K562 (cell line): ENCODE data around the gene MEI4. TPM values are rescaled to one million over a fixed set of nuclear protein-coding genes. Genes with fewer than 3 reads are reported as not detected.

Experiments
- ATAC-seq: fragments of 200-7000 bp; cut with Tn5 transposase; 3 replicates; pipeline ENCODE4 v1.9.1; 2020; ENCODE audit warnings: moderate library complexity
- BruUV-seq: library from RNA; stranded (reverse); fragments of 400-500 nt; replicated peaks from 2 replicates; lab custom pipeline; 2021; lab: Mats Ljungman, UMichigan
- CTCF ChIA-PET: fragments of 300-600 bp; formaldehyde crosslinking; extraction: SDS; loops from one replicate; lab custom pipeline; 2021; ENCODE audit warnings: low intra/inter-chr PET ratio; lab: Yijun Ruan, JAX
- POLR2A ChIA-PET: fragments of 300-600, 350-650 bp; sonication (Branson Sonifier 250); formaldehyde crosslinking; extraction: SDS; loops from one replicate; lab custom pipeline; 2021; ENCODE audit warnings: antibody characterized with exemption, inconsistent platforms; lab: Yijun Ruan, JAX
- DNase-seq, 4 experiments: peaks; one replicate each; pipeline versions ENCODE4 v3.0.0 to v3.0.0-alpha.2; 2011 to 2018; ENCODE audit warnings: low spot score in 3 of 4, mixed read lengths in 3 of 4; ENCODE audit errors: extremely low read depth in 1 of 4
- FAIRE-seq: peaks from 2 replicates; lab custom pipeline; 2011; peaks lifted over from hg19 to GRCh38; lab: Jason Lieb, UNC
- H2AFZ ChIP-seq: 2 replicates; pipeline ENCODE4 v1.6.0; 2011; ENCODE audit warnings: low read depth, low read length, control low read depth, inconsistent platforms
- H3K27ac ChIP-seq: fragments of 200-600 bp; 3 replicates; pipeline ENCODE4 v1.8.0; 2011; ENCODE audit warnings: low read depth, mild to moderate bottlenecking, control low read depth, inconsistent platforms, low read length, moderate library complexity, mixed read lengths; ENCODE audit errors: extremely low read depth
- H3K27me3 ChIP-seq, 2 experiments: fragments of 300-600 bp in 1 of 2; 2 replicates in 1 of 2; 3 replicates in 1 of 2; pipeline versions ENCODE4 v1.6.0 to v1.8.0; 2011; ENCODE audit warnings: inconsistent platforms in 2 of 2, low read length in 2 of 2, mild to moderate bottlenecking in 1 of 2, mixed read lengths in 1 of 2, moderate library complexity in 1 of 2; ENCODE audit not compliant: control insufficient read depth in 2 of 2, insufficient read depth in 2 of 2
- H3K36me3 ChIP-seq: fragments of 300-600 bp; 3 replicates; pipeline ENCODE4 v1.8.0; 2011; ENCODE audit warnings: mild to moderate bottlenecking, low read length, inconsistent platforms; ENCODE audit not compliant: control insufficient read depth, insufficient read depth
- H3K4me1 ChIP-seq, 2 experiments: fragments of 200-600 bp in 1 of 2; replicated peaks in 1 of 2; 2 replicates in 1 of 2; 3 replicates in 1 of 2; pipeline versions ENCODE4 v1.5.1 to v1.8.0; 2011; ENCODE audit warnings: inconsistent platforms in 2 of 2, low read length in 2 of 2, mild to moderate bottlenecking in 1 of 2, mixed read lengths in 1 of 2, moderate library complexity in 1 of 2; ENCODE audit not compliant: control insufficient read depth in 2 of 2, insufficient read depth in 2 of 2
- H3K4me2 ChIP-seq: 2 replicates; pipeline ENCODE4 v1.6.1; 2011; ENCODE audit warnings: low read length, control low read depth, inconsistent platforms, mixed read lengths; ENCODE audit not compliant: insufficient read depth
- H3K4me3 ChIP-seq: fragments of 200-600 bp; sonication (generic), shearing (Covaris generic); 2 replicates; pipeline ENCODE4 v1.5.1; 2016; ENCODE audit warnings: control low read depth, inconsistent platforms
- H3K79me2 ChIP-seq: fragments of 200-600 bp; 3 replicates; pipeline ENCODE4 v1.8.0; 2011; ENCODE audit warnings: low read length, inconsistent platforms; ENCODE audit not compliant: control insufficient read depth, insufficient read depth
- H3K9ac ChIP-seq, 2 experiments: 2 replicates each; pipeline versions ENCODE4 v1.6.0 to v1.6.1; 2011; ENCODE audit warnings: low read depth in 2 of 2, low read length in 2 of 2, control low read depth in 1 of 2, inconsistent platforms in 1 of 2, mild to moderate bottlenecking in 1 of 2, mixed read lengths in 1 of 2; ENCODE audit not compliant: insufficient read depth in 1 of 2
- H3K9me1 ChIP-seq: one replicate; pipeline ENCODE4 v1.6.0; 2011; ENCODE audit warnings: inconsistent platforms, mild to moderate bottlenecking, low read length, moderate library complexity; ENCODE audit not compliant: control insufficient read depth, insufficient read depth
- H3K9me3 ChIP-seq: replicated peaks from 2 replicates; pipeline ENCODE4 v1.5.1; 2011; ENCODE audit warnings: low read depth, low read length, inconsistent platforms; ENCODE audit not compliant: control insufficient read depth, insufficient read depth
- H4K20me1 ChIP-seq: replicated peaks from 2 replicates; pipeline ENCODE4 v1.6.1; 2011; ENCODE audit warnings: low read length, inconsistent platforms, mixed read lengths; ENCODE audit not compliant: control insufficient read depth, insufficient read depth
- CREB3 ChIP-seq: fragments of 450-650 bp; conservative IDR thresholded peaks from 2 replicates; pipeline ENCODE4 v1.6.1; 2016; ENCODE audit warnings: missing genetic modification characterization, low read depth, mild to moderate bottlenecking, missing compliant biosample characterization, moderate library complexity
- L3MBTL2 ChIP-seq: fragments of 450-650 bp; IDR thresholded peaks from 2 replicates; pipeline ENCODE4 v1.6.1; 2016; ENCODE audit warnings: mild to moderate bottlenecking, moderate library complexity
- NR2C2 ChIP-seq, 2 experiments: fragments of 200-800 bp in 1 of 2; sonication (Bioruptor generic) in 1 of 2; sonication (generic) in 1 of 2; formaldehyde crosslinking in 1 of 2; IDR thresholded peaks; 2 replicates each; pipeline versions ENCODE4 v1.6.1 to v1.8.0; 2016 to 2022; ENCODE audit warnings: mild to moderate bottlenecking in 1 of 2, missing compliant biosample characterization in 1 of 2, missing genetic modification characterization in 1 of 2, missing genetic modification reagents in 1 of 2
- PRDM10 ChIP-seq: fragments of 450-650 bp; IDR thresholded peaks from 2 replicates; pipeline ENCODE4 v1.6.1; 2018; ENCODE audit not compliant: partially characterized antibody
- SAP30 ChIP-seq: fragments of 200-600 bp; sonication (generic); IDR thresholded peaks from 2 replicates; pipeline ENCODE4 v1.6.1; 2012; ENCODE audit warnings: borderline replicate concordance, low read depth, mild to moderate bottlenecking, moderate library complexity, low read length, control low read depth, inconsistent platforms; ENCODE audit not compliant: insufficient read depth, poor library complexity, severe bottlenecking
- TRIM24 ChIP-seq, 2 experiments: fragments of 450-650 bp; IDR thresholded peaks; 2 replicates each; pipeline ENCODE4 v1.6.1; 2016
- ZBTB7A ChIP-seq: IDR thresholded peaks from 2 replicates; pipeline ENCODE4 v1.6.1; 2011; ENCODE audit warnings: low read depth, mild to moderate bottlenecking, low read length, moderate library complexity, borderline replicate concordance; ENCODE audit not compliant: control insufficient read depth
- ZNF253 ChIP-seq: fragments of 250-450 bp; sonication (Bioruptor Pico); conservative IDR thresholded peaks from 2 replicates; pipeline ENCODE4 v1.6.1; 2021; ENCODE audit warnings: mild to moderate bottlenecking
- ZNF76 ChIP-seq: fragments of 250-450 bp; sonication (Bioruptor Pico); IDR thresholded peaks from 2 replicates; pipeline ENCODE4 v1.4.0; 2020; ENCODE audit warnings: mild to moderate bottlenecking, moderate library complexity, borderline replicate concordance
- ZNF79 ChIP-seq: fragments of 250-450 bp; sonication (Bioruptor Pico); IDR thresholded peaks from 2 replicates; pipeline ENCODE4 v1.4.0; 2020; ENCODE audit warnings: low read depth, mild to moderate bottlenecking, moderate library complexity
- whole genome bisulfite sequencing: fragments of 100-300 bp; shearing (Covaris generic); methylation state at CpG from one replicate; pipeline ENCODE4 v1.1.6; 2016; ENCODE audit warnings: low coverage, mixed read lengths; ENCODE audit not compliant: insufficient coverage; ENCODE audit errors: missing lambda C conversion rate; 5-methylcytosine and 5-hydroxymethylcytosine counted together
- in situ Hi-C: fragments of 300-500 bp; cut with MboI; formaldehyde crosslinking; loops from 4 replicates; pipeline ENCODE4 v1.15.0; 2018; ENCODE audit warnings: inconsistent platforms, mixed read lengths
- intact Hi-C: fragments of 100-400 bp; cut with micrococcal nuclease; formaldehyde crosslinking; loops from 2 replicates; pipeline ENCODE4 v1.14.2; 2022
- polyA plus RNA-seq, 8 experiments: library from polyadenylated mRNA; depleted of rRNA in 4 of 8; stranded (reverse) in 5 of 8; unstranded in 3 of 8; fragments of >200 nt; fragmentation: Nextera tagmentation in 2 of 8; fragmentation: Illumina TruSeq in 1 of 8; extraction: Ambion mirVana in 2 of 8; extraction: Trizol in 1 of 8; gene quantifications; 2 replicates each; pipeline versions ENCODE4 v1.2.1 to v1.2.3, GENCODE V29; 2011 to 2014; ENCODE audit warnings: inconsistent platforms in 1 of 8, missing spikeins in 1 of 8
- total RNA-seq, 7 experiments: library from RNA; depleted of rRNA in 6 of 7; stranded (reverse); fragments of >200 nt in 6 of 7; fragmentation: Illumina TruSeq in 2 of 7; extraction: Trizol in 2 of 7; gene quantifications; 2 replicates each; pipeline versions ENCODE4 v1.2.1 to v1.2.3, GENCODE V29; 2011 to 2021; ENCODE audit warnings: low replicate concordance in 1 of 7
- TF ChIP-seq, protein P1 (sequence below): sonication (generic); formaldehyde crosslinking; IDR thresholded peaks from 2 replicates; pipeline ENCODE4 v1.8.0; 2022; ENCODE audit warnings: mild to moderate bottlenecking, missing genetic modification reagents
- TF ChIP-seq, protein P2 (sequence below), 2 experiments: IDR thresholded peaks in 1 of 2; conservative IDR thresholded peaks in 1 of 2; 2 replicates each; pipeline ENCODE4 v1.6.1; 2016; ENCODE audit warnings: low read depth in 2 of 2, mild to moderate bottlenecking in 1 of 2, missing compliant biosample characterization in 1 of 2, missing genetic modification characterization in 1 of 2, moderate library complexity in 1 of 2

Gene MEI4
- total and polyA plus RNA-seq, 9 of the 15 experiments (the other 6 are each of a cell fraction or from before 2014, with no cell fraction given): not detected

- H3K27ac ChIP-seq: no peak overlapping the region
- FAIRE-seq (no peak), ATAC-seq (no peak), DNase-seq (no peak)
- no peaks in the 10 kb centered on the region for H3K79me2 ChIP-seq
- no peaks in the 10 kb centered on the region for H3K27me3 ChIP-seq
- BruUV-seq: no TSS peak
- in situ Hi-C loops: no loop called here
- no peaks in the 10 kb centered on the region for H3K36me3 ChIP-seq
- H3K9ac ChIP-seq: no peak overlapping the region
- 0% methylated on average over 2 of the region's 2 CpGs for WGBS
- no peak overlapping the region for H3K4me3 ChIP-seq
- H3K9me1 ChIP-seq: no peaks in the 10 kb centered on the region
- ChIA-PET CTCF (no interaction called here), POLR2A (no interaction called here)
- no peak overlapping the region for H2AFZ ChIP-seq
- no peaks in the 10 kb centered on the region for H4K20me1 ChIP-seq
- no peak overlapping the region for H3K4me2 ChIP-seq
- no peaks in the 10 kb centered on the region for H3K4me1 ChIP-seq
- intact Hi-C loops: no loop called here
- no peaks in the 10 kb centered on the region for H3K9me3 ChIP-seq
- TF ChIP-seq PRDM10 (no peak), CREB3 (tag) (no peak), ZNF253 (CRISPR knock-in tag) (no peak), L3MBTL2 (no peak), SAP30 (no peak), ZNF79 (CRISPR knock-in tag) (no peak), ZNF76 (no peak), TRIM24 (IDR thresholded peaks at IDR 0.05) (no peak), NR2C2 (CRISPR knock-in tag; IDR thresholded peaks at IDR 0.05) (no peak), NR2C2 (tag; IDR thresholded peaks at IDR 0.05) (no peak), ZBTB7A (no peak)
- TF ChIP-seq, protein P1, sequence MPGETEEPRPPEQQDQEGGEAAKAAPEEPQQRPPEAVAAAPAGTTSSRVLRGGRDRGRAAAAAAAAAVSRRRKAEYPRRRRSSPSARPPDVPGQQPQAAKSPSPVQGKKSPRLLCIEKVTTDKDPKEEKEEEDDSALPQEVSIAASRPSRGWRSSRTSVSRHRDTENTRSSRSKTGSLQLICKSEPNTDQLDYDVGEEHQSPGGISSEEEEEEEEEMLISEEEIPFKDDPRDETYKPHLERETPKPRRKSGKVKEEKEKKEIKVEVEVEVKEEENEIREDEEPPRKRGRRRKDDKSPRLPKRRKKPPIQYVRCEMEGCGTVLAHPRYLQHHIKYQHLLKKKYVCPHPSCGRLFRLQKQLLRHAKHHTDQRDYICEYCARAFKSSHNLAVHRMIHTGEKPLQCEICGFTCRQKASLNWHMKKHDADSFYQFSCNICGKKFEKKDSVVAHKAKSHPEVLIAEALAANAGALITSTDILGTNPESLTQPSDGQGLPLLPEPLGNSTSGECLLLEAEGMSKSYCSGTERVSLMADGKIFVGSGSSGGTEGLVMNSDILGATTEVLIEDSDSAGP (CRISPR knock-in tag): no peak
- TF ChIP-seq, protein P2, sequence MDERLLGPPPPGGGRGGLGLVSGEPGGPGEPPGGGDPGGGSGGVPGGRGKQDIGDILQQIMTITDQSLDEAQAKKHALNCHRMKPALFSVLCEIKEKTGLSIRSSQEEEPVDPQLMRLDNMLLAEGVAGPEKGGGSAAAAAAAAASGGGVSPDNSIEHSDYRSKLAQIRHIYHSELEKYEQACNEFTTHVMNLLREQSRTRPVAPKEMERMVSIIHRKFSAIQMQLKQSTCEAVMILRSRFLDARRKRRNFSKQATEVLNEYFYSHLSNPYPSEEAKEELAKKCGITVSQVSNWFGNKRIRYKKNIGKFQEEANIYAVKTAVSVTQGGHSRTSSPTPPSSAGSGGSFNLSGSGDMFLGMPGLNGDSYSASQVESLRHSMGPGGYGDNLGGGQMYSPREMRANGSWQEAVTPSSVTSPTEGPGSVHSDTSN (CRISPR knock-in tag; IDR thresholded peaks at IDR 0.05; ENCODE audit: low read depth): no peak
- TF ChIP-seq, protein P2 (tag; conservative IDR thresholded peaks at IDR 0.05; ENCODE audit: low read depth): no peak
These were observed 172.4 kb downstream of the MEI4 start for GRCh38 chr6:77825204-77825603.
